ENCODE measurements around the gene WDR46.

The WDR46 gene

GRCh38 chr6:33288921-33289783 is at the start of gene WDR46, which contains the start of gene PFDN6:
WDR46 (minus strand) TSS chr6:33289239; CDS start chr6:33289170, 69 bp downstream.
PFDN6 (plus strand) TSS chr6:33289601; CDS start chr6:33289857, 256 bp downstream.
- DNase-seq = peak; percentile 88

- no peak for DNase-seq
These were observed 47.5 kb upstream of the WDR46 start for GRCh38 chr6:33336495-33336894.

- no peak for DNase-seq
These were observed 46.9 kb upstream of the WDR46 start for GRCh38 chr6:33335916-33336315.

- DNase-seq = no peak
These were observed 44.6 kb upstream of the WDR46 start for GRCh38 chr6:33333666-33334065.

GRCh38 chr6:33330736-33331135 is 41.7 kb upstream of the WDR46 start:
- no peak for DNase-seq

GRCh38 chr6:33329058-33329457 is 40.0 kb upstream of the WDR46 start:
- no peak for DNase-seq

GRCh38 chr6:33324125-33324524 is 35.1 kb upstream of the WDR46 start:
- DNase-seq = no peak

GRCh38 chr6:33323623-33323948 is 34.5 kb upstream of the WDR46 start:
- no peak for DNase-seq

- no peak for DNase-seq
These were observed 32.2 kb upstream of the WDR46 start for GRCh38 chr6:33321227-33321626.

GRCh38 chr6:33320315-33321181 is 31.5 kb upstream of the WDR46 start:
- no peak for DNase-seq

GRCh38 chr6:33319939-33320314 is 30.9 kb upstream of the WDR46 start:
- DNase-seq = no peak

GRCh38 chr6:33318426-33319073 is 29.5 kb upstream of the WDR46 start:
- DNase-seq = no peak

GRCh38 chr6:33317669-33318425 is 28.8 kb upstream of the WDR46 start, which contains the start of gene ZBTB22:
ZBTB22 (minus strand) TSS chr6:33317744; CDS start chr6:33316916, 828 bp downstream.
- peak; percentile 77 for DNase-seq

GRCh38 chr6:33317419-33317668 is 28.3 kb upstream of the WDR46 start:
- no peak for DNase-seq

GRCh38 chr6:33316603-33317418 is 27.8 kb upstream of the WDR46 start:
- no peak for DNase-seq

- no peak for DNase-seq
These were observed 27.0 kb upstream of the WDR46 start for GRCh38 chr6:33315793-33316602.

GRCh38 chr6:33314943-33315792 is 26.1 kb upstream of the WDR46 start:
- DNase-seq = no peak

- DNase-seq = no peak
These were observed 25.5 kb upstream of the WDR46 start for GRCh38 chr6:33314515-33314942.

- DNase-seq = no peak
These were observed 24.9 kb upstream of the WDR46 start, which contains the start of gene TAPBP for GRCh38 chr6:33313709-33314514. TAPBP (minus strand) TSS chr6:33314078; CDS start chr6:33314041, 37 bp downstream.

Measured in NCI-H1694 treated with DMSO at 0.1 percent for 48 hours (cell line).